Neuronal stem cell (in vitro differentiated cells): ENCODE results near the gene RTRAF.

ENCODE experiments used
- DNase-seq: peaks from one replicate; pipeline ENCODE4 v3.0.0-alpha.2; 2013; ENCODE audit warnings: low spot score
- H2AFZ ChIP-seq: one replicate; pipeline ENCODE4 v1.6.1; 2013; ENCODE audit warnings: mild to moderate bottlenecking, low read length, inconsistent platforms
- H2AK5ac ChIP-seq: 2 replicates; pipeline ENCODE4 v1.6.1; 2013; ENCODE audit warnings: low read depth, mild to moderate bottlenecking, inconsistent platforms, low read length, moderate library complexity, mixed read lengths
- H2BK120ac ChIP-seq: 2 replicates; pipeline ENCODE4 v1.6.1; 2013; ENCODE audit warnings: low read depth, mild to moderate bottlenecking, inconsistent platforms, low read length, moderate library complexity, mixed read lengths
- H2BK12ac ChIP-seq: one replicate; pipeline ENCODE4 v1.6.1; 2013; ENCODE audit warnings: low read length, inconsistent platforms
- H2BK15ac ChIP-seq: 2 replicates; pipeline ENCODE4 v1.6.1; 2013; ENCODE audit warnings: mild to moderate bottlenecking, low read length, inconsistent platforms, mixed read lengths
- H2BK5ac ChIP-seq: one replicate; pipeline ENCODE4 v1.6.1; 2013; ENCODE audit warnings: inconsistent platforms, mild to moderate bottlenecking, low read length, moderate library complexity
- H3K14ac ChIP-seq: one replicate; pipeline ENCODE4 v1.6.1; 2013; ENCODE audit warnings: low read length, inconsistent platforms
- H3K18ac ChIP-seq: 2 replicates; pipeline ENCODE4 v1.6.1; 2013; ENCODE audit warnings: low read length, inconsistent platforms
- H3K23ac ChIP-seq: 2 replicates; pipeline ENCODE4 v1.6.1; 2013; ENCODE audit warnings: low read depth, mild to moderate bottlenecking, mixed read lengths, low read length, inconsistent platforms; ENCODE audit not compliant: poor library complexity
- H3K27ac ChIP-seq: replicated peaks from 3 replicates; pipeline ENCODE4 v1.5.1; 2013; ENCODE audit warnings: low read length, inconsistent platforms
- H3K27me3 ChIP-seq, 3 experiments: 2 replicates each; pipeline ENCODE4 v1.6.1; 2013; ENCODE audit warnings: low read length in 3 of 3, mild to moderate bottlenecking in 2 of 3, inconsistent platforms in 1 of 3, low read depth in 1 of 3, mixed read lengths in 1 of 3, moderate library complexity in 1 of 3; ENCODE audit not compliant: control insufficient read depth in 3 of 3, insufficient read depth in 3 of 3
- H3K36me3 ChIP-seq, 2 donors: replicated peaks in 1 of 2; 2 replicates each; pipeline ENCODE4 v1.6.1; 2013; ENCODE audit warnings: low read length in 2 of 2; ENCODE audit not compliant: control insufficient read depth in 2 of 2, insufficient read depth in 2 of 2
- H3K4ac ChIP-seq: 2 replicates; pipeline ENCODE4 v1.6.1; 2013; ENCODE audit warnings: inconsistent platforms, mild to moderate bottlenecking, low read length, moderate library complexity
- H3K4me1 ChIP-seq, 2 donors: 1 replicate in 1 of 2; 2 replicates in 1 of 2; pipeline ENCODE4 v1.6.1; 2013; ENCODE audit warnings: low read length in 2 of 2, low read depth in 1 of 2; ENCODE audit not compliant: control insufficient read depth in 2 of 2, insufficient read depth in 1 of 2
- H3K4me2 ChIP-seq: one replicate; pipeline ENCODE4 v1.6.1; 2013; ENCODE audit warnings: mild to moderate bottlenecking, low read length, inconsistent platforms; ENCODE audit not compliant: insufficient read depth, poor library complexity, severe bottlenecking
- H3K4me3 ChIP-seq, 2 donors: 2 replicates each; pipeline ENCODE4 v1.5.1; 2013; ENCODE audit warnings: low read length in 2 of 2, mild to moderate bottlenecking in 2 of 2, inconsistent platforms in 1 of 2, moderate library complexity in 1 of 2
- H3K79me1 ChIP-seq: one replicate; pipeline ENCODE4 v1.6.1; 2013; ENCODE audit warnings: low read depth, mild to moderate bottlenecking, inconsistent platforms, low read length, moderate library complexity
- H3K9ac ChIP-seq: one replicate; pipeline ENCODE4 v1.6.1; 2013; ENCODE audit warnings: mild to moderate bottlenecking, low read depth, low read length, inconsistent platforms; ENCODE audit not compliant: poor library complexity
- H3K9me3 ChIP-seq, 2 donors: replicated peaks in 1 of 2; 2 replicates each; pipeline versions ENCODE3 to v1.6.1; 2013; ENCODE audit warnings: low read length in 2 of 2, mild to moderate bottlenecking in 2 of 2, inconsistent platforms in 1 of 2, low read depth in 1 of 2, mixed read lengths in 1 of 2, moderate library complexity in 1 of 2; ENCODE audit not compliant: control insufficient read depth in 2 of 2, insufficient read depth in 1 of 2
- H4K8ac ChIP-seq: one replicate; pipeline ENCODE4 v1.6.1; 2013; ENCODE audit warnings: low read depth, mild to moderate bottlenecking, inconsistent platforms, low read length, moderate library complexity
- H4K91ac ChIP-seq: one replicate; pipeline ENCODE4 v1.6.1; 2013; ENCODE audit warnings: low read length, low read depth, mild to moderate bottlenecking, inconsistent platforms; ENCODE audit not compliant: poor library complexity
- WGBS, 2 donors: extraction: QIAGEN DNeasy Blood & Tissue Kit; methylation state at CpG; one replicate each; pipeline ENCODE4 v1.1.7; 2013; ENCODE audit warnings: missing lambda C conversion rate in 2 of 2, mixed read lengths in 1 of 2; ENCODE audit not compliant: insufficient read length in 2 of 2, insufficient replicate concordance in 1 of 2; ENCODE audit errors: extremely low coverage in 2 of 2; 5-methylcytosine and 5-hydroxymethylcytosine counted together

RTRAF gene

DNA sequence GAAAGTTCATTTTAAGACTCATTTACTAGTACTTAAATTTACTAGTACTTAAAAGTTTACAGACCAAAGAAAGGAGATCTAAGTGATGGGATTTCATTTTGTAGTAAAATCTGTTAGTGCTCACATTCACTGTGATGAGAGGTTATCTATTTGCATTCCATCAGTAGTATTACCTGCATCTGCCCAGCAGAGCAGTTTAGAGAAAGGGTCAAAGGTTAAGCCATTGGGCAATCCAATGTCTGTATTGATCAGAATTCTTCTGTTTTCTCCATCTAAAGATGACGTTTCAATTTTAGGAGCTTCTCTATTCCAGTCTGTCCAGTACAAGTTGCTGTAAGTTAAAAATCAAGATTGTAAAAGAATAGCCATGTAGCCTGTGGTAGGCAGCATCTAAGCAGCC lies 18.3 kb downstream of the RTRAF start:
- Histone ChIP-seq H3K27me3 (no peaks in the 10 kb centered on the region), H3K4me3 (no peak overlapping the region), H3K18ac (no peak overlapping the region), H3K9ac (no peak overlapping the region), H3K9me3 (no peaks in the 10 kb centered on the region), H2BK120ac (no peak overlapping the region), H3K4ac (no peak overlapping the region), H3K23ac (no peak overlapping the region), H4K8ac (no peak overlapping the region), H2AFZ (no peak overlapping the region), H2BK15ac (no peak overlapping the region), H3K27ac (no peak overlapping the region), H3K14ac (no peak overlapping the region), H3K36me3 (peaks cover 35 to 97% of the 10 kb centered on the region in 2 donors), H4K91ac (no peak overlapping the region), H2BK5ac (no peak overlapping the region), H3K4me2 (no peak overlapping the region), H2BK12ac (no peak overlapping the region), H3K79me1 (peaks cover 2% of the 10 kb centered on the region), H3K4me1 (no peaks in the 10 kb centered on the region), H2AK5ac (no peak overlapping the region)
- no CpG with 5 or more reads among the region's 1 CpG for WGBS, 2 donors
- DNase-seq, result no peak

- Histone ChIP-seq H3K27ac (no peak overlapping the region), H3K4me3 (no peak overlapping the region), H2AK5ac (no peak overlapping the region), H3K4me2 (no peak overlapping the region), H3K4ac (no peak overlapping the region), H3K79me1 (peaks cover 2% of the 10 kb centered on the region), H4K8ac (no peak overlapping the region), H3K23ac (no peak overlapping the region), H3K18ac (no peak overlapping the region), H3K27me3 (no peaks in the 10 kb centered on the region), H3K14ac (no peak overlapping the region), H2AFZ (no peak overlapping the region), H3K36me3 (peaks cover 35 to 92% of the 10 kb centered on the region in 2 donors), H2BK12ac (no peak overlapping the region), H2BK15ac (no peak overlapping the region), H3K9me3 (no peaks in the 10 kb centered on the region), H4K91ac (no peak overlapping the region), H3K9ac (peak overlapping the region; percentile 9), H2BK120ac (no peak overlapping the region), H3K4me1 (no peaks in the 10 kb centered on the region), H2BK5ac (no peak overlapping the region)
- DNase-seq, result no peak
- no CpG with 5 or more reads among the region's 4 CpGs for WGBS, 2 donors
Measured at GRCh38 chr14:52008136-52008535, 18.8 kb downstream of the RTRAF start.

GRCh38 chr14:52010173-52010693 lies 20.9 kb downstream of the RTRAF start:
- Histone ChIP-seq H2AFZ (no peak overlapping the region), H2BK120ac (no peak overlapping the region), H3K4me1 (peaks cover 0 to 5% of the 10 kb centered on the region in 2 donors), H2BK12ac (no peak overlapping the region), H3K4ac (no peak overlapping the region), H3K27me3 (no peaks in the 10 kb centered on the region), H2BK5ac (no peak overlapping the region), H3K18ac (no peak overlapping the region), H3K14ac (no peak overlapping the region), H3K36me3 (peaks cover 29 to 79% of the 10 kb centered on the region in 2 donors), H3K4me2 (no peak overlapping the region), H4K8ac (no peak overlapping the region), H3K9me3 (no peaks in the 10 kb centered on the region), H3K23ac (no peak overlapping the region), H3K27ac (no peak overlapping the region), H3K4me3 (no peak overlapping the region), H3K9ac (no peak overlapping the region), H4K91ac (no peak overlapping the region), H2AK5ac (no peak overlapping the region), H2BK15ac (no peak overlapping the region), H3K79me1 (peaks cover 2% of the 10 kb centered on the region)
- WGBS, 2 donors, result no CpG with 5 or more reads among the region's 3 CpGs
- DNase-seq, result no peak

DNA sequence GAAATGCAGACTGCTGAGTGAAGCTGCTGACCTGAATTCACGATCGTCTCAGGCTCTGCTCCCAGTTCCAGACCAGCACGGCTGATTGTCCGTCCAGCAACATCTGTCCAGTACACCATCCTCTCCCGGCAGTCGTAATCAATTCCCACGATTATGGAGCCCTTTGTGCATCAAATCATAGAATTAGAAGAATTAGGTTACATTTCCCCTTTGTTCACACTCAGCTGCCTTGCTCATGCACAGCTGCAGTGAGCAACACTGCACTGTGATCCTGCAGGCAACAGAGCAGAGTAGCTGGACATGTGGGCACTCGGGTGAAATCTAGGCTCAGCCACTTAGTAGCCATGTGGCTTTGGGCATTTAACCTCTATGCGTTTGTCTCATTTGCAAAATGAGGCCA lies 22.2 kb downstream of the RTRAF start:
- Histone ChIP-seq H2AK5ac (no peak overlapping the region), H3K36me3 (peaks cover 20 to 66% of the 10 kb centered on the region in 2 donors), H2BK15ac (no peak overlapping the region), H2BK5ac (no peak overlapping the region), H4K8ac (no peak overlapping the region), H3K4me3 (no peak overlapping the region), H3K14ac (no peak overlapping the region), H4K91ac (no peak overlapping the region), H3K9me3 (no peaks in the 10 kb centered on the region), H3K79me1 (peaks cover 2% of the 10 kb centered on the region), H3K23ac (no peak overlapping the region), H3K18ac (no peak overlapping the region), H3K4me1 (peaks cover 0 to 6% of the 10 kb centered on the region in 2 donors), H3K4me2 (no peak overlapping the region), H2BK12ac (no peak overlapping the region), H2AFZ (no peak overlapping the region), H3K27me3 (no peaks in the 10 kb centered on the region), H2BK120ac (no peak overlapping the region), H3K27ac (no peak overlapping the region), H3K9ac (no peak overlapping the region), H3K4ac (no peak overlapping the region)
- no peak for DNase-seq
- no CpG with 5 or more reads among the region's 9 CpGs for WGBS, 2 donors
